ENCODE data around the gene NEGR1. TPM values are rescaled to one million over a fixed set of nuclear protein-coding genes. Genes with fewer than 3 reads are reported as not detected.

Gene NEGR1
- total and polyA plus RNA-seq, 9 of the 15 experiments (the other 6 are each of a cell fraction or from before 2014, with no cell fraction given): not detected

DNA sequence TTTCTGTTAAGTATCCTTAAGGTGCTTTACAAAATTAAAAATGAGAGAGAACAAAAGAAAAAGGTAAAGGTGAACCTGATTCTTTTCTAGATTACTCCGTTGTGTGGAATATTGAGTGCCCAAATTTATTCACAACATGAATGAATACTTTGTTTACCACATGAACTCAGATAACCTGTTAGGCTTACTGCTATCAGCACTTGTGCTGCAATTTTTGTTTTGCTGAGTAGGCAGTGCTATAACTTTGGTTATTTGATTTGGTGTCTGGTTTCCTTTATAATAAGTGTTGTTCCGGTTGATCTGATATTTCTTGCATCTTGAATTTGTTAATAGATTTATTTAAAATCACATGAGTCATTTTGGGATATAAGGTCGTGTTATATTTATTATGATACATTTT lies 195.9 kb downstream of the NEGR1 start:
- WGBS (ENCODE audit: insufficient coverage, low coverage, missing lambda C conversion rate): 2% methylated on average over 3 of the region's 3 CpGs
- POLR2A ChIA-PET: no interaction called here
- no peaks in the 10 kb centered on the region for H3K79me2 ChIP-seq (ENCODE audit: control insufficient read depth, insufficient read depth, low read length)
- BruUV-seq (replicated peaks): no TSS peak
- no peak overlapping the region for H3K27ac ChIP-seq (ENCODE audit: extremely low read depth, low read depth, low read length)
- H3K4me2 ChIP-seq (ENCODE audit: insufficient read depth, low read length): no peak overlapping the region
- in situ Hi-C loops (cut with MboI) (no loop called here), intact Hi-C loops (cut with micrococcal nuclease) (no loop called here)
- TF ChIP-seq ZNF518B (CRISPR knock-in tag; IDR thresholded peaks at IDR 0.05): no peak
- DNase-seq (ENCODE audit: extremely low read depth in 1 of 4, low spot score in 3 of 4) (no peak), FAIRE-seq (no peak), ATAC-seq (no peak)
- H3K9me3 ChIP-seq (replicated peaks; ENCODE audit: control insufficient read depth, insufficient read depth, low read depth, low read length): 0 out of 2 replicates have a peak, but pooled peaks cover 2% of the 10 kb centered on the region
- CTCF ChIA-PET (ENCODE audit: low intra/inter-chr PET ratio): no interaction called here
- H3K9ac ChIP-seq (ENCODE audit: insufficient read depth in 1 of 2, low read depth in 2 of 2, low read length in 2 of 2): no peak overlapping the region
- H2AFZ ChIP-seq (ENCODE audit: low read depth, low read length): no peak overlapping the region
- no peaks in the 10 kb centered on the region for H3K4me1 ChIP-seq (replicated peaks in 1 of 2; ENCODE audit: control insufficient read depth in 2 of 2, insufficient read depth in 2 of 2, low read length in 2 of 2)
- no peaks in the 10 kb centered on the region for H3K9me1 ChIP-seq (ENCODE audit: control insufficient read depth, insufficient read depth, low read length)
- H3K36me3 ChIP-seq (ENCODE audit: control insufficient read depth, insufficient read depth, low read length): no peaks in the 10 kb centered on the region
- H3K27me3 ChIP-seq (ENCODE audit: control insufficient read depth in 2 of 2, insufficient read depth in 2 of 2, low read length in 2 of 2): no peaks in the 10 kb centered on the region
- no peaks in the 10 kb centered on the region for H4K20me1 ChIP-seq (replicated peaks; ENCODE audit: control insufficient read depth, insufficient read depth, low read length)
- no peak overlapping the region for H3K4me3 ChIP-seq

DNA sequence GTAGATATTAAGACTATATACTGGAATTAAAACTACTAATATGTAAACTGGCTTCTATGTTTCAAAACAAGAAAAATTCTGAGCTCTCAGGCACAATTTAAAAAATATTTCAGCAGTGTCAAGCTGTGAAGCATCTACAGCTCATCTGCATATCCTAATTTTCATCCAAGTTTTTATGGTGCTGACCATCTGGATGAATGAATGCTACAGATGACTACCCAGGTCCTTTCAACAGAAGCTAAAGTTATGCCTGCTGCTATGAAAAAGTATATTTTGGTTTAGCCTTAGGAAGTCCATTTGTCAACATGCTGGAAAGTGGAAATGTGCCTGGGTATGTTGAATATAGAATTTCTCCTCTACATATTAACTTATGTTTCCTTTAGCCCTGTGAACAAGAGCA lies 206.9 kb downstream of the NEGR1 start:
- in situ Hi-C loops (cut with MboI): no loop called here
- no peak for TF ChIP-seq SMARCA4 (IDR thresholded peaks at IDR 0.05)
- TF ChIP-seq KDM1A (IDR thresholded peaks at IDR 0.05): no peak
- no peak for TF ChIP-seq ZNF398 (CRISPR knock-in tag; IDR thresholded peaks at IDR 0.05)
- no peak for DNase-seq (ENCODE audit: extremely low read depth in 1 of 4, low spot score in 3 of 4)
- H3K27ac ChIP-seq (ENCODE audit: extremely low read depth, low read depth, low read length): no peak overlapping the region
- no peaks in the 10 kb centered on the region for H3K9me3 ChIP-seq (replicated peaks; ENCODE audit: control insufficient read depth, insufficient read depth, low read depth, low read length)
- no peaks in the 10 kb centered on the region for H3K27me3 ChIP-seq (ENCODE audit: control insufficient read depth in 2 of 2, insufficient read depth in 2 of 2, low read length in 2 of 2)
- H3K4me2 ChIP-seq (ENCODE audit: insufficient read depth, low read length): no peak overlapping the region
- POLR2A ChIA-PET: no interaction called here
- no peak overlapping the region for H2AFZ ChIP-seq (ENCODE audit: low read depth, low read length)
- CTCF ChIA-PET (ENCODE audit: low intra/inter-chr PET ratio): no interaction called here
- H3K79me2 ChIP-seq (ENCODE audit: control insufficient read depth, insufficient read depth, low read length): no peaks in the 10 kb centered on the region
- ATAC-seq: no peak
- H3K4me1 ChIP-seq (replicated peaks in 1 of 2; ENCODE audit: control insufficient read depth in 2 of 2, insufficient read depth in 2 of 2, low read length in 2 of 2): no peaks in the 10 kb centered on the region
- no peaks in the 10 kb centered on the region for H3K9me1 ChIP-seq (ENCODE audit: control insufficient read depth, insufficient read depth, low read length)
- H4K20me1 ChIP-seq (replicated peaks; ENCODE audit: control insufficient read depth, insufficient read depth, low read length): no peaks in the 10 kb centered on the region
- H3K36me3 ChIP-seq (ENCODE audit: control insufficient read depth, insufficient read depth, low read length): no peaks in the 10 kb centered on the region
- H3K4me3 ChIP-seq: no peak overlapping the region
- no peak overlapping the region for H3K9ac ChIP-seq (ENCODE audit: insufficient read depth in 1 of 2, low read depth in 2 of 2, low read length in 2 of 2)
- FAIRE-seq: no peak
- BruUV-seq (replicated peaks): no TSS peak
- intact Hi-C loops (cut with micrococcal nuclease): no loop called here
